Measurements from ENCODE around the gene PKDREJ.

DNA sequence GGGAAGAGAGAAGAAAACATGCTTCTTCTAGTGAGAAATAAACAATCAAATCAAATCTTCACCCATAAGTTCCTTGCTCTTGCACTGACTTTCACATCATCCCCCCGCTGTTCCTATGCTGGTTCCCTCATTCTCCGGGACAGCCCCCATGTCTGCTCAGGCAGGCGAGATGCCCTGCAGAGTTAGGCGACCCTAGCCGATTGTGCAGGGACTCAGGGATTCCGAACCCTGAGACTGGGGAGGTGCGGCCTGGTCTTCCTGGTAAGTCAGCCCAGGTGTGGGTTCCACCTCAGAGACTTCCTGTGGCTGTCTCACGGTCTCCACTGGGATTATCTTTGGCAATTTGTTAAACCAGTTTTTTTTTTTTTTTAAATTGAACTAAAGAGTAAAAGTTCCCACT is 11.2 kb upstream of the PKDREJ start:
- no peak for TF ChIP-seq POLR2A (IDR thresholded peaks at IDR 0.05)
- TF ChIP-seq, protein P1, sequence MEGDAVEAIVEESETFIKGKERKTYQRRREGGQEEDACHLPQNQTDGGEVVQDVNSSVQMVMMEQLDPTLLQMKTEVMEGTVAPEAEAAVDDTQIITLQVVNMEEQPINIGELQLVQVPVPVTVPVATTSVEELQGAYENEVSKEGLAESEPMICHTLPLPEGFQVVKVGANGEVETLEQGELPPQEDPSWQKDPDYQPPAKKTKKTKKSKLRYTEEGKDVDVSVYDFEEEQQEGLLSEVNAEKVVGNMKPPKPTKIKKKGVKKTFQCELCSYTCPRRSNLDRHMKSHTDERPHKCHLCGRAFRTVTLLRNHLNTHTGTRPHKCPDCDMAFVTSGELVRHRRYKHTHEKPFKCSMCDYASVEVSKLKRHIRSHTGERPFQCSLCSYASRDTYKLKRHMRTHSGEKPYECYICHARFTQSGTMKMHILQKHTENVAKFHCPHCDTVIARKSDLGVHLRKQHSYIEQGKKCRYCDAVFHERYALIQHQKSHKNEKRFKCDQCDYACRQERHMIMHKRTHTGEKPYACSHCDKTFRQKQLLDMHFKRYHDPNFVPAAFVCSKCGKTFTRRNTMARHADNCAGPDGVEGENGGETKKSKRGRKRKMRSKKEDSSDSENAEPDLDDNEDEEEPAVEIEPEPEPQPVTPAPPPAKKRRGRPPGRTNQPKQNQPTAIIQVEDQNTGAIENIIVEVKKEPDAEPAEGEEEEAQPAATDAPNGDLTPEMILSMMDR (IDR thresholded peaks at IDR 0.05): no peak
